ENCODE measurements around the gene MYO3A. TPM values are rescaled to one million over a fixed set of nuclear protein-coding genes. Genes with fewer than 3 reads are reported as not detected.

The MYO3A gene
- total RNA-seq, 2 donors from 2014 or later, result under 0.01 to 0.49 TPM

- Histone ChIP-seq H3K4me1 (ENCODE audit: control insufficient read depth in 1 of 2, low read depth in 2 of 2) (no peaks in the 10 kb centered on the region), H3K27me3 (replicated peaks; ENCODE audit: insufficient read depth) (no peaks in the 10 kb centered on the region), H3K4me3 (no peak overlapping the region), H3K27ac (no peak overlapping the region), H3K36me3 (no peaks in the 10 kb centered on the region), H3K9me3 (no peaks in the 10 kb centered on the region)
- no peak for ATAC-seq (ENCODE audit: insufficient number of reproducible peaks, low FRiP score, low read depth)
- TF ChIP-seq CTCF (IDR thresholded peaks at IDR 0.05), result no peak
- DNase-seq (ENCODE audit: low spot score), result no peak
Observed at GRCh38 chr10:25972631-25973030, 38.6 kb downstream of the MYO3A start.

- no peak for TF ChIP-seq CTCF (IDR thresholded peaks at IDR 0.05)
- H3K4me3 ChIP-seq, result no peak overlapping the region
- H3K4me1 ChIP-seq (ENCODE audit: control insufficient read depth in 1 of 2, low read depth in 2 of 2), result no peaks in the 10 kb centered on the region
- no peaks in the 10 kb centered on the region for H3K36me3 ChIP-seq
- no peak overlapping the region for H3K27ac ChIP-seq
- DNase-seq (ENCODE audit: low spot score) (no peak), ATAC-seq (ENCODE audit: insufficient number of reproducible peaks, low FRiP score, low read depth) (no peak)
- no peaks in the 10 kb centered on the region for H3K27me3 ChIP-seq (replicated peaks; ENCODE audit: insufficient read depth)
- no peaks in the 10 kb centered on the region for H3K9me3 ChIP-seq
Observed at GRCh38 chr10:25974897-25975459, 40.9 kb downstream of the MYO3A start.

- Histone ChIP-seq H3K36me3 (no peaks in the 10 kb centered on the region), H3K4me1 (ENCODE audit: control insufficient read depth in 1 of 2, low read depth in 2 of 2) (no peaks in the 10 kb centered on the region), H3K9me3 (no peaks in the 10 kb centered on the region), H3K4me3 (no peak overlapping the region), H3K27me3 (replicated peaks; ENCODE audit: insufficient read depth) (no peaks in the 10 kb centered on the region), H3K27ac (no peak overlapping the region)
- no peak for TF ChIP-seq CTCF (IDR thresholded peaks at IDR 0.05)
- no peak for DNase-seq (ENCODE audit: low spot score)
- no peak for ATAC-seq (ENCODE audit: insufficient number of reproducible peaks, low FRiP score, low read depth)
Observed at GRCh38 chr10:25978771-25979170, 44.7 kb downstream of the MYO3A start.

GRCh38 chr10:25982107-25982506, 48.1 kb downstream of the MYO3A start:
- ATAC-seq (ENCODE audit: insufficient number of reproducible peaks, low FRiP score, low read depth) (no peak), DNase-seq (ENCODE audit: low spot score) (no peak)
- Histone ChIP-seq H3K27me3 (replicated peaks; ENCODE audit: insufficient read depth) (no peaks in the 10 kb centered on the region), H3K4me3 (no peak overlapping the region), H3K27ac (no peak overlapping the region), H3K9me3 (no peaks in the 10 kb centered on the region), H3K4me1 (ENCODE audit: control insufficient read depth in 1 of 2, low read depth in 2 of 2) (no peaks in the 10 kb centered on the region), H3K36me3 (no peaks in the 10 kb centered on the region)
- no peak for TF ChIP-seq CTCF (IDR thresholded peaks at IDR 0.05)

- Histone ChIP-seq H3K27ac (no peak overlapping the region), H3K4me1 (ENCODE audit: control insufficient read depth in 1 of 2, low read depth in 2 of 2) (peaks cover 0 to 11% of the 10 kb centered on the region in 2 donors), H3K27me3 (replicated peaks; ENCODE audit: insufficient read depth) (no peaks in the 10 kb centered on the region), H3K4me3 (no peak overlapping the region), H3K9me3 (no peaks in the 10 kb centered on the region), H3K36me3 (no peaks in the 10 kb centered on the region)
- ATAC-seq (ENCODE audit: insufficient number of reproducible peaks, low FRiP score, low read depth) (no peak), DNase-seq (ENCODE audit: low spot score) (no peak)
- no peak for TF ChIP-seq CTCF (IDR thresholded peaks at IDR 0.05)
Observed at GRCh38 chr10:25988583-25988982, 54.6 kb downstream of the MYO3A start.

Measured in thoracic aorta (tissue), 2 donors.